Kidney (tissue), 14 donors: ENCODE data around the gene SPAG4. TPM values are rescaled to one million over a fixed set of nuclear protein-coding genes. Genes with fewer than 3 reads are reported as not detected.

Experiments used
- DNase-seq, 5 donors: peaks; one replicate each; pipeline ENCODE4 v3.0.0-alpha.2; 2013 to 2020
- FAIRE-seq: peaks from 2 replicates; lab custom pipeline; 2012; peaks lifted over from hg19 to GRCh38; lab: Jason Lieb, UNC
- H3K27ac ChIP-seq, 2 donors: one replicate each; pipeline ENCODE4 v1.7.0; 2013; ENCODE audit warnings: low read depth in 2 of 2, low read length in 2 of 2, inconsistent platforms in 1 of 2
- H3K27me3 ChIP-seq: one replicate; pipeline ENCODE4 v1.7.1; 2013; ENCODE audit warnings: low read length, inconsistent platforms; ENCODE audit not compliant: control insufficient read depth, insufficient read depth
- H3K36me3 ChIP-seq, 3 donors: one replicate each; pipeline versions ENCODE4 v1.7.0 to v1.7.1; 2013; ENCODE audit warnings: low read length in 3 of 3, control low read depth in 1 of 3, inconsistent platforms in 1 of 3; ENCODE audit not compliant: insufficient read depth in 3 of 3, control insufficient read depth in 2 of 3
- H3K4me1 ChIP-seq, 3 donors: one replicate each; pipeline versions ENCODE4 v1.7.0 to v1.7.1; 2013; ENCODE audit warnings: low read length in 3 of 3, inconsistent platforms in 1 of 3, low read depth in 1 of 3; ENCODE audit not compliant: control insufficient read depth in 2 of 3, insufficient read depth in 2 of 3
- H3K4me3 ChIP-seq, 3 donors: one replicate each; pipeline versions ENCODE4 v1.7.0 to v1.8.1; 2013; ENCODE audit warnings: low read length in 3 of 3, control low read depth in 1 of 3, inconsistent platforms in 1 of 3
- H3K9ac ChIP-seq, 3 donors: one replicate each; pipeline versions ENCODE4 v1.7.0 to v1.7.1; 2013; ENCODE audit warnings: low read length in 3 of 3, control low read depth in 1 of 3, inconsistent platforms in 1 of 3
- H3K9me3 ChIP-seq, 3 donors: one replicate each; pipeline versions ENCODE4 v1.7.0 to v1.7.1; 2013; ENCODE audit warnings: low read length in 3 of 3, control low read depth in 1 of 3, inconsistent platforms in 1 of 3; ENCODE audit not compliant: control insufficient read depth in 2 of 3, insufficient read depth in 1 of 3
- intact Hi-C: fragments of 100-400 bp; cut with DNase I; formaldehyde crosslinking; loops from one replicate; pipeline ENCODE4 v1.11.1; 2022
- polyA plus RNA-seq: library from polyadenylated mRNA; stranded (reverse); fragments of 350-450 nt; fragmentation: Illumina TruSeq; extraction: RNeasy Lipid Tissue Mini Kit (QIAGEN cat#74804); gene quantifications from one replicate; pipeline ENCODE4 v1.2.3, GENCODE V29; 2014; ENCODE audit warnings: low read depth, low replicate concordance; ENCODE audit not compliant: insufficient read depth
- total RNA-seq: library from RNA; stranded (reverse); fragmentation: NEBNext Ultra II Directional; extraction: Animal tissue kit (Norgen Biotek cat#: 25700); gene quantifications from one replicate; pipeline ENCODE4 v1.2.1, GENCODE V29; 2021
- TF ChIP-seq, protein P1 (sequence below): IDR thresholded peaks from 3 replicates; pipeline ENCODE4 v1.5.1; 2012; ENCODE audit warnings: mild to moderate bottlenecking, moderate library complexity, borderline replicate concordance; ENCODE audit not compliant: insufficient read depth; ENCODE audit errors: extremely low read depth
- donor health status: control.
- donor health status: control.
- donor health status: control.
- donor health status: control.
- donor health status: control.
- donor health status: DM: yes; HTN: yes; CAD: no.
- donor health status: Normal renal cell carcinoma (clear cell type).

Gene SPAG4
- total and polyA plus RNA-seq, 2 donors from 2014 or later, result 13.1 to 16.0 TPM

DNA sequence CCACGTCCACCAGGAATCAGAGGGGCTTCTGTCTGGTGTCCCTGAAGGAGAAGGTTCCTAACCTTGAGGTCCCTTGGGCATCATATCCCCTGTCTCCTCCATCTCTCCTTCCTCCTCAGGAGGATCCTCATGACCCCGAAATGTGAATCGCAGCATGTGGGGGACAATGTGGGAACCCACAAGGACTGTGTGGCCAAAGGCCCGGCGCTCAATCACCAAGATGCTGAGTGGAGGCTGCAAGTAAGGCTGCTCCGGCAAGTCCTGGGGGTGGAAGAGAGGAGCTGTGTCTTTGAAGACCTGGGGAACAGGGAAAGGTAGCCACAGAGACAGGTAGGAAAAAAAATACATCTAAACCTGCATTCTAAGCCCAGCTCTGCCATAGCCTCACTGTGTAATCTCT lies 36.4 kb upstream of the SPAG4 start:
- H3K9ac ChIP-seq, result no peak overlapping the region
- intact Hi-C loops, result no loop called here
- no peak overlapping the region for H3K27ac ChIP-seq
- DNase-seq (peak in 1 of 5 donors; percentile 13), FAIRE-seq (no peak)
- H3K9me3 ChIP-seq, result no peaks in the 10 kb centered on the region
- H3K27me3 ChIP-seq, result no peaks in the 10 kb centered on the region
- no peaks in the 10 kb centered on the region for H3K4me1 ChIP-seq
- no peaks in the 10 kb centered on the region for H3K36me3 ChIP-seq
- no peak overlapping the region for H3K4me3 ChIP-seq
- TF ChIP-seq, protein P1, sequence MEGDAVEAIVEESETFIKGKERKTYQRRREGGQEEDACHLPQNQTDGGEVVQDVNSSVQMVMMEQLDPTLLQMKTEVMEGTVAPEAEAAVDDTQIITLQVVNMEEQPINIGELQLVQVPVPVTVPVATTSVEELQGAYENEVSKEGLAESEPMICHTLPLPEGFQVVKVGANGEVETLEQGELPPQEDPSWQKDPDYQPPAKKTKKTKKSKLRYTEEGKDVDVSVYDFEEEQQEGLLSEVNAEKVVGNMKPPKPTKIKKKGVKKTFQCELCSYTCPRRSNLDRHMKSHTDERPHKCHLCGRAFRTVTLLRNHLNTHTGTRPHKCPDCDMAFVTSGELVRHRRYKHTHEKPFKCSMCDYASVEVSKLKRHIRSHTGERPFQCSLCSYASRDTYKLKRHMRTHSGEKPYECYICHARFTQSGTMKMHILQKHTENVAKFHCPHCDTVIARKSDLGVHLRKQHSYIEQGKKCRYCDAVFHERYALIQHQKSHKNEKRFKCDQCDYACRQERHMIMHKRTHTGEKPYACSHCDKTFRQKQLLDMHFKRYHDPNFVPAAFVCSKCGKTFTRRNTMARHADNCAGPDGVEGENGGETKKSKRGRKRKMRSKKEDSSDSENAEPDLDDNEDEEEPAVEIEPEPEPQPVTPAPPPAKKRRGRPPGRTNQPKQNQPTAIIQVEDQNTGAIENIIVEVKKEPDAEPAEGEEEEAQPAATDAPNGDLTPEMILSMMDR, result no peak

- TF ChIP-seq, protein P1, result no peak
- Histone ChIP-seq H3K4me1 (no peaks in the 10 kb centered on the region), H3K27me3 (no peaks in the 10 kb centered on the region), H3K9ac (no peak overlapping the region), H3K27ac (no peak overlapping the region), H3K4me3 (no peak overlapping the region), H3K9me3 (no peaks in the 10 kb centered on the region), H3K36me3 (no peaks in the 10 kb centered on the region)
- DNase-seq (peak in 1 of 5 donors; percentile 51), FAIRE-seq (no peak)
- intact Hi-C loops, result no loop called here
Measured at GRCh38 chr20:35582131-35582530, 33.5 kb upstream of the SPAG4 start.

DNA sequence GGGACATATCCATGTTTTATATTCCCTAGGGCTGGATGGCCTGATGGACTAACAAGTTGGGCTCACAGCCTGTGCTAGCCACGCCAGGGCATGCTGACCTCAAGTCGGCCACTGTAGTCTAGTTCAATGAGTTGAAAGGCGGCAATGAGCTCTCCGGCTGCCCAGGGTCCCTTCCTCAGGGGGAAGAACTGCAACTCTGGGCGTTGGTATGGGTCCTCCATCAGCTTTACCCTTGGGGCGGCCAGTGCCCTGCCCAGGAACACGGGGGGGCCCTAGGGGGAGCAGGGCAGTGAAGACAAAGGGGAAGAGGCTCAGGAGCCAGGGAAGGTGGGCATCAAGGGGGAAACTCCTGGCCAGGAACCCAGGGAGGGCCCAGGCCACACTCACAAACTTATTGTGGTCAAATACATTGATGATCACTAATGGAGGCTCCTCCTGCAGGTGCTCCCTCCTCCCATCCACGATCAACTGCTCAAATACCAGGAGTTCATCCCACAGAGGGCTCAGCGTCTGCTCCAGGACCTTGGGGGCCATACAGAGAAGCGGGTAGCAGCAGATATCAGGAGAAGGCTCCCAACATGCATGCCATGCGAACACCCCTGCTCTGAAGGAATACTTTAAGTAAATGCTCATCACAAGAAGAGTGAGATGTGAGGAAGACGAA lies 32.8 kb upstream of the SPAG4 start:
- Histone ChIP-seq H3K4me1 (no peaks in the 10 kb centered on the region), H3K36me3 (no peaks in the 10 kb centered on the region), H3K27me3 (no peaks in the 10 kb centered on the region), H3K9ac (no peak overlapping the region), H3K4me3 (no peak overlapping the region), H3K27ac (no peak overlapping the region), H3K9me3 (no peaks in the 10 kb centered on the region)
- FAIRE-seq, result no peak
- TF ChIP-seq, protein P1, result no peak
- DNase-seq, result peak in 1 of 5 donors; percentile 51
- intact Hi-C loops, result no loop called here
